DND-41 (cell line): ENCODE results near the gene SLC12A4.
"Not testable (repeated sequence)": the region's sequence is repeated elsewhere in the genome, so short reads cannot be mapped to it uniquely, and the experiment has no call there.

Experiments
- ATAC-seq: fragments of 200-7000 bp; cut with Tn5 transposase; 3 replicates; pipeline ENCODE4 v1.9.1; 2021; ENCODE audit warnings: low read depth; ENCODE audit not compliant: insufficient read depth
- DNase-seq: peaks from one replicate; pipeline ENCODE4 v3.0.0-alpha.2; 2020
- H2AFZ ChIP-seq: 2 replicates; pipeline ENCODE4 v1.6.0; 2012; ENCODE audit warnings: low read depth, low read length
- H3K27ac ChIP-seq: 2 replicates; pipeline ENCODE4 v1.5.1; 2012; ENCODE audit warnings: low read length, inconsistent platforms
- H3K27me3 ChIP-seq: fragments of 200-600 bp; sonication (generic); 2 replicates; pipeline ENCODE4 v1.6.0; 2012; ENCODE audit warnings: low read length, mild to moderate bottlenecking, inconsistent platforms; ENCODE audit not compliant: insufficient read depth, poor library complexity
- H3K36me3 ChIP-seq: 2 replicates; pipeline ENCODE4 v1.5.1; 2012; ENCODE audit warnings: low read length, inconsistent platforms; ENCODE audit not compliant: insufficient read depth
- H3K4me1 ChIP-seq: 2 replicates; pipeline ENCODE4 v1.5.1; 2012; ENCODE audit warnings: mild to moderate bottlenecking, low read length; ENCODE audit not compliant: insufficient read depth
- H3K4me2 ChIP-seq: 2 replicates; pipeline ENCODE4 v1.6.0; 2012; ENCODE audit warnings: mild to moderate bottlenecking, moderate library complexity, low read length, inconsistent platforms; ENCODE audit not compliant: insufficient read depth
- H3K4me3 ChIP-seq, 2 experiments: fragments of 200-600 bp in 1 of 2; shearing (Covaris generic) in 1 of 2; 2 replicates each; pipeline ENCODE4 v1.5.1; 2012 to 2016; ENCODE audit warnings: inconsistent platforms in 2 of 2, low read length in 2 of 2, mild to moderate bottlenecking in 2 of 2, low read depth in 1 of 2, moderate library complexity in 1 of 2
- H3K79me2 ChIP-seq: 2 replicates; pipeline ENCODE4 v1.6.0; 2012; ENCODE audit warnings: low read length, inconsistent platforms; ENCODE audit not compliant: insufficient read depth
- H3K9ac ChIP-seq: 2 replicates; pipeline ENCODE4 v1.6.0; 2012; ENCODE audit warnings: low read depth, mild to moderate bottlenecking, inconsistent platforms, low read length, moderate library complexity
- H3K9me3 ChIP-seq: 2 replicates; pipeline ENCODE4 v1.5.1; 2012; ENCODE audit warnings: low read length, moderate library complexity, mild to moderate bottlenecking, inconsistent platforms; ENCODE audit not compliant: insufficient read depth, severe bottlenecking
- H4K20me1 ChIP-seq: 2 replicates; pipeline ENCODE4 v1.6.0; 2012; ENCODE audit warnings: low read length; ENCODE audit not compliant: insufficient read depth
- EZH2 ChIP-seq: IDR thresholded peaks from 3 replicates; pipeline ENCODE4 v1.6.1; 2012; ENCODE audit warnings: borderline replicate concordance, low read depth, mild to moderate bottlenecking, moderate library complexity, low read length, inconsistent platforms; ENCODE audit not compliant: severe bottlenecking
- TF ChIP-seq, protein P1 (sequence below): IDR thresholded peaks from 2 replicates; pipeline ENCODE4 v1.5.1; 2012; ENCODE audit warnings: borderline replicate concordance, low read length, moderate library complexity, mild to moderate bottlenecking; ENCODE audit not compliant: poor library complexity, severe bottlenecking; ENCODE audit errors: extremely low read depth

Gene SLC12A4

DNA sequence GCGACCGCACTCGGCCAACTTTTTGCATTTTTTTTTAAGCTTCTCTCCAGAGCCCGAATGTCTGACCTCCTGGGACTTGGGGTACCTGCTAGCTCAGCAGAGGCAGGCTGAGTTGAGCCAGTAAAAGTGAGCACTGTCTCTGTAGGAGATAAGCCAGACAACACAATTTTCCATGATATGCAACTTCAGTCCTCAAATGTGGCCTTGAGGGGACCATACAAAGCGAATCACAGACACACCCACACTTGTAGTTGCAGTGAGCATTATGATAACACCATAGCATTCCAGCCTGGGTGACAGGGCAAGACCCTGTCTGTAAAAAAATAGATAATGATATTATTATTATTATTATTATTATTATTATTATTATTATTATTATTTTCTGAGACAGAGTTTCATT lies 28.2 kb upstream of the SLC12A4 start:
- Histone ChIP-seq H3K79me2 (no peaks in the 10 kb centered on the region), H3K9me3 (no peaks in the 10 kb centered on the region), H3K9ac (no peak overlapping the region), H3K36me3 (no peaks in the 10 kb centered on the region), H3K27ac (no peak overlapping the region), H3K4me2 (no peak overlapping the region), H4K20me1 (no peaks in the 10 kb centered on the region), H2AFZ (no peak overlapping the region), H3K4me3 (no peak overlapping the region), H3K4me1 (peaks cover 46% of the 10 kb centered on the region), H3K27me3 (no peaks in the 10 kb centered on the region)
- TF ChIP-seq EZH2: no peak
- TF ChIP-seq, protein P1, sequence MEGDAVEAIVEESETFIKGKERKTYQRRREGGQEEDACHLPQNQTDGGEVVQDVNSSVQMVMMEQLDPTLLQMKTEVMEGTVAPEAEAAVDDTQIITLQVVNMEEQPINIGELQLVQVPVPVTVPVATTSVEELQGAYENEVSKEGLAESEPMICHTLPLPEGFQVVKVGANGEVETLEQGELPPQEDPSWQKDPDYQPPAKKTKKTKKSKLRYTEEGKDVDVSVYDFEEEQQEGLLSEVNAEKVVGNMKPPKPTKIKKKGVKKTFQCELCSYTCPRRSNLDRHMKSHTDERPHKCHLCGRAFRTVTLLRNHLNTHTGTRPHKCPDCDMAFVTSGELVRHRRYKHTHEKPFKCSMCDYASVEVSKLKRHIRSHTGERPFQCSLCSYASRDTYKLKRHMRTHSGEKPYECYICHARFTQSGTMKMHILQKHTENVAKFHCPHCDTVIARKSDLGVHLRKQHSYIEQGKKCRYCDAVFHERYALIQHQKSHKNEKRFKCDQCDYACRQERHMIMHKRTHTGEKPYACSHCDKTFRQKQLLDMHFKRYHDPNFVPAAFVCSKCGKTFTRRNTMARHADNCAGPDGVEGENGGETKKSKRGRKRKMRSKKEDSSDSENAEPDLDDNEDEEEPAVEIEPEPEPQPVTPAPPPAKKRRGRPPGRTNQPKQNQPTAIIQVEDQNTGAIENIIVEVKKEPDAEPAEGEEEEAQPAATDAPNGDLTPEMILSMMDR: no peak
- ATAC-seq: no peak
- DNase-seq: no peak

GRCh38 chr16:67995423-67995822 lies 27.0 kb upstream of the SLC12A4 start:
- no peak overlapping the region for H3K4me2 ChIP-seq
- H3K36me3 ChIP-seq: no peaks in the 10 kb centered on the region
- DNase-seq (no peak), ATAC-seq (no peak)
- H3K4me1 ChIP-seq: peaks cover 44% of the 10 kb centered on the region
- H3K27me3 ChIP-seq: no peaks in the 10 kb centered on the region
- no peak for TF ChIP-seq EZH2
- TF ChIP-seq, protein P1: no peak
- no peak overlapping the region for H3K4me3 ChIP-seq
- H3K79me2 ChIP-seq: no peaks in the 10 kb centered on the region
- H3K27ac ChIP-seq: no peak overlapping the region
- no peak overlapping the region for H2AFZ ChIP-seq
- no peaks in the 10 kb centered on the region for H3K9me3 ChIP-seq
- no peaks in the 10 kb centered on the region for H4K20me1 ChIP-seq
- H3K9ac ChIP-seq: no peak overlapping the region

- Histone ChIP-seq H2AFZ (peak overlapping the region; percentile 71), H3K4me1 (peaks cover 30% of the 10 kb centered on the region), H3K9ac (0 out of 2 replicates have a peak overlapping the region, but pooled peaks have one; percentile 49)
- not testable (repeated sequence) for H3K79me2 ChIP-seq, H4K20me1 ChIP-seq, H3K27me3 ChIP-seq, H3K27ac ChIP-seq, H3K36me3 ChIP-seq, H3K9me3 ChIP-seq, H3K4me3 ChIP-seq, H3K4me2 ChIP-seq
- DNase-seq: peak; percentile 36
- peak; percentile 33 for ATAC-seq
Measured at GRCh38 chr16:67994040-67994408, 25.6 kb upstream of the SLC12A4 start.

GRCh38 chr16:67993207-67994039 lies 25.0 kb upstream of the SLC12A4 start:
- peak; percentile 84 for DNase-seq
- Histone ChIP-seq H3K9ac (peak overlapping the region; percentile 49), H3K4me2 (peak overlapping the region; percentile 58), H3K4me3 (peak overlapping the region in 1 of 2 experiments; percentile 35; a peak in 2 of 4 replicates), H3K27ac (peak overlapping the region; percentile 48; the same call in 1 of the 2 replicates), H3K79me2 (no peaks in the 10 kb centered on the region), H3K27me3 (no peaks in the 10 kb centered on the region), H3K36me3 (no peaks in the 10 kb centered on the region), H2AFZ (peak overlapping the region; percentile 71), H3K4me1 (peaks cover 24% of the 10 kb centered on the region), H4K20me1 (no peaks in the 10 kb centered on the region; the same call in 1 of the 2 replicates), H3K9me3 (no peaks in the 10 kb centered on the region)
- ATAC-seq: peak; percentile 96
- no peak for TF ChIP-seq EZH2
- TF ChIP-seq, protein P1: peak; percentile 95
